Measurements from ENCODE around the gene ARPC5L.

DNA sequence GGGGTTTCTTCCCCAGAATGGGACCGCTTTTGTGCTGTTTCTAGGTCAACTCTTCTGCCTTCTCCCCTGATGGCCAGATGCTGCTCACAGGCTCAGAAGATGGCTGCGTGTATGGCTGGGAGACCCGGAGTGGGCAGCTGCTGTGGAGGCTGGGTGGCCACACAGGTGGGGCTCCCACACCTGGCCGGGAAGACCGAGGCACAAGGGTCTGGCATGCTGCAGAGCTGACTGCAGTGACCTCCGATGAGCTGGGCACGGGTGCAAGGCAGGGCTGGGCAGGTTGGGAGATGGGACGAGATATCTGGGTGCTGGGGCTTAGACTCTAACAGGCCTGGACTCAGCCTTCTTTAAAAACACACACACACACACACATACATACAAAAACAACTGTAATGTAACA lies 7.8 kb upstream of the ARPC5L start:
- TF ChIP-seq CTCF (conservative IDR thresholded peaks at IDR 0.05; ENCODE audit: low read depth, low read length), result no peak
- TF ChIP-seq EZH2 (IDR thresholded peaks at IDR 0.05; ENCODE audit: low read length, unreplicated experiment), result no peak
- no peak for TF ChIP-seq EZH2phosphoT487 (IDR thresholded peaks at IDR 0.05; ENCODE audit: borderline replicate concordance, low read length)

Measured in PC-3 (cell line).